ENCODE measurements around the gene STRADA. TPM values are rescaled to one million over a fixed set of nuclear protein-coding genes. Genes with fewer than 3 reads are reported as not detected.

STRADA gene
- total RNA-seq, 1 experiment from 2014 or later: 18.1 TPM

DNA sequence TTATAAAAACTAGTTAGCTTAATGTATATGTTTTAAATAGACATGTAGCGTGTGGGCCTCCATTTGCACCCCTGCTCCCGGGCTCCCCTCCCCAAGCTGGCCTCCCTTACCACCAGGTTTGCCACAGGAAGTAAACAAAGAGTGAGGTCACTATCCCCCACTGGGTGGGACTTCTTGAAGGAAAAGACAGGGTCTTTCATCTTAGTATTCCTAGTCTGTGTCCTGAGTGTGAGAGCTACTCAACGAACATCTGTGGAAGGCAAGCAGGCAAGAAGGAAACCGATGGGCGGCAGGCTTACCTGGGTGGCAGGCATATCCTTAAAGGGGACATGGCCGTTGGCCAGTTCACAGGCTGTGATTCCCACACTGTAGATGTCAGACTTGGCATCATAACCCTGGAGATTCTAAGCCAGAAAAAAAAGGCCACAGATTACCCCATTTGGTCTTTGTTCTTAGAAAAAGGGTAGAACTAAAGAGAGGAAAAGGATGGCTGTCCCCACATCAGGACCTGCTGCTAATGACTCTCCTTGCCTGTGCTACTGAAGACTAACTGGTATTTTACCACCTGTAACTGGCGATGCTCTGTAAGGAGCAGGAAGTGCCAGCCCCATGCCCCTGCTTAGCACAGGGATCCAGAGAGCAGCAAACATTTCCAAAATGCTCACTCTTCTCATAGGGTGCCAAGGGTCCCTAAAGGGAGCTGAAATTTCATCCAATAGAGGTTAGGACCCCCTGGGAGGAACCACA lies 35.1 kb downstream of the STRADA start:
- H3K4me1 Mint-ChIP-seq (ENCODE audit: low read depth, unreplicated experiment): no peaks in the 10 kb centered on the region
- intact Hi-C loops (cut with micrococcal nuclease; ENCODE audit: unreplicated experiment): no loop called here
- no peak overlapping the region for H3K4me3 Mint-ChIP-seq (ENCODE audit: low read depth, unreplicated experiment)
- H3K36me3 Mint-ChIP-seq (ENCODE audit: insufficient read depth, unreplicated experiment): no peaks in the 10 kb centered on the region
- BruUV-seq (replicated peaks): no TSS peak
- DNase-seq: no peak
- H3K27me3 Mint-ChIP-seq (ENCODE audit: unreplicated experiment): no peaks in the 10 kb centered on the region
- CTCF ChIA-PET: no interaction called here
- H3K27ac Mint-ChIP-seq (ENCODE audit: unreplicated experiment): no peak overlapping the region
- TF ChIP-seq, protein P1, sequence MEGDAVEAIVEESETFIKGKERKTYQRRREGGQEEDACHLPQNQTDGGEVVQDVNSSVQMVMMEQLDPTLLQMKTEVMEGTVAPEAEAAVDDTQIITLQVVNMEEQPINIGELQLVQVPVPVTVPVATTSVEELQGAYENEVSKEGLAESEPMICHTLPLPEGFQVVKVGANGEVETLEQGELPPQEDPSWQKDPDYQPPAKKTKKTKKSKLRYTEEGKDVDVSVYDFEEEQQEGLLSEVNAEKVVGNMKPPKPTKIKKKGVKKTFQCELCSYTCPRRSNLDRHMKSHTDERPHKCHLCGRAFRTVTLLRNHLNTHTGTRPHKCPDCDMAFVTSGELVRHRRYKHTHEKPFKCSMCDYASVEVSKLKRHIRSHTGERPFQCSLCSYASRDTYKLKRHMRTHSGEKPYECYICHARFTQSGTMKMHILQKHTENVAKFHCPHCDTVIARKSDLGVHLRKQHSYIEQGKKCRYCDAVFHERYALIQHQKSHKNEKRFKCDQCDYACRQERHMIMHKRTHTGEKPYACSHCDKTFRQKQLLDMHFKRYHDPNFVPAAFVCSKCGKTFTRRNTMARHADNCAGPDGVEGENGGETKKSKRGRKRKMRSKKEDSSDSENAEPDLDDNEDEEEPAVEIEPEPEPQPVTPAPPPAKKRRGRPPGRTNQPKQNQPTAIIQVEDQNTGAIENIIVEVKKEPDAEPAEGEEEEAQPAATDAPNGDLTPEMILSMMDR (IDR thresholded peaks at IDR 0.05; ENCODE audit: unreplicated experiment): no peak
- H3K9me3 Mint-ChIP-seq (ENCODE audit: low read depth, unreplicated experiment): no peaks in the 10 kb centered on the region

DNA sequence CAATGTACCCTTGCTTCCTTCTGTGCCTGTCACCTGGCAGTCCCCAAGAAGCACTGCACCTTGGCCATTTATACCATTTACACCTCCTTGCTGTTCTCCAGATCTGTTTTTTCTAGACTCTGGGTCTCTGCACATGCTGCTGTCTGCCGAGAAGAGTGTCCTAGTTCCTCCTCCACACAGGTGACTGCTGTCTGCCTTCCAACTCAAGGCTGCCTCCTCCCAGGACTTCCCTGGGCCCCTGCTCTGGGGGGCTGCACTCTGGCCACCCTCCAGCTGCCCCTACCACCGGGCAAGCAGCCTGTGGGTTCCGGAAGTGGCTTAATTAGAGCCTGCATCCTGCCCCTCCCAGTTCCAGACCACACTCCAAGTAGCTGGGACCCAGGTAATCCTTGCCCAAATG lies 35.9 kb downstream of the STRADA start:
- no TSS peak for BruUV-seq (replicated peaks)
- CTCF ChIA-PET: no interaction called here
- H3K27ac Mint-ChIP-seq (ENCODE audit: unreplicated experiment): no peak overlapping the region

DNA sequence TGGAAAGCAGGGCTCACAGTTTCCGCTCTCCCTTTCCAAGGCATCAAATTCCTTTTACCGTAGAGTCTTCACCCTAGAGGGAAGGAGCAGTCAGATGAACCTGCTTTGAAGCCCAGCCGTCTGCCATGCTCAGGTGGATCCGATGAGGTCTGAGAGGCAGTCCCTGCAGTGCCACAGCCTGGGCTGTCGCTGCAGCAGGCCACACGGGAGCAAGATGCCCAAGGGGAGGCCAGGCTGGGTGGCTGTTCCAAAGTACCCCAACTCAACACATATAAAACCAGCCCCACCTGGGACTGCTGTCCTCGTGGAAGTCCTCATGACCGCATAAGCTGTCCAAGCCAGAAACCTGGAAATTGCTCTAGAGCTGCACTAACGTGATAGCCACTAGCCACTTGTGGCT lies 36.8 kb downstream of the STRADA start:
- Mint-ChIP-seq H3K27me3 (ENCODE audit: unreplicated experiment) (no peaks in the 10 kb centered on the region), H3K9me3 (ENCODE audit: low read depth, unreplicated experiment) (no peaks in the 10 kb centered on the region), H3K36me3 (ENCODE audit: insufficient read depth, unreplicated experiment) (no peaks in the 10 kb centered on the region), H3K4me1 (ENCODE audit: low read depth, unreplicated experiment) (no peaks in the 10 kb centered on the region), H3K27ac (ENCODE audit: unreplicated experiment) (no peak overlapping the region), H3K4me3 (ENCODE audit: low read depth, unreplicated experiment) (no peak overlapping the region)
- CTCF ChIA-PET: no interaction called here
- no peak for DNase-seq
- intact Hi-C loops (cut with micrococcal nuclease; ENCODE audit: unreplicated experiment): no loop called here
- no TSS peak for BruUV-seq (replicated peaks)
- TF ChIP-seq, protein P1 (IDR thresholded peaks at IDR 0.05; ENCODE audit: unreplicated experiment): no peak

More for the DNA sequence above, 35.9 kb downstream of the STRADA start:
- intact Hi-C loops (cut with micrococcal nuclease; ENCODE audit: unreplicated experiment): no loop called here
- H3K4me3 Mint-ChIP-seq (ENCODE audit: low read depth, unreplicated experiment): no peak overlapping the region
- TF ChIP-seq, protein P1 (IDR thresholded peaks at IDR 0.05; ENCODE audit: unreplicated experiment): no peak
- H3K27me3 Mint-ChIP-seq (ENCODE audit: unreplicated experiment): no peaks in the 10 kb centered on the region
- no peaks in the 10 kb centered on the region for H3K36me3 Mint-ChIP-seq (ENCODE audit: insufficient read depth, unreplicated experiment)
- no peak for DNase-seq
- H3K9me3 Mint-ChIP-seq (ENCODE audit: low read depth, unreplicated experiment): no peaks in the 10 kb centered on the region
- H3K4me1 Mint-ChIP-seq (ENCODE audit: low read depth, unreplicated experiment): no peaks in the 10 kb centered on the region

DNA sequence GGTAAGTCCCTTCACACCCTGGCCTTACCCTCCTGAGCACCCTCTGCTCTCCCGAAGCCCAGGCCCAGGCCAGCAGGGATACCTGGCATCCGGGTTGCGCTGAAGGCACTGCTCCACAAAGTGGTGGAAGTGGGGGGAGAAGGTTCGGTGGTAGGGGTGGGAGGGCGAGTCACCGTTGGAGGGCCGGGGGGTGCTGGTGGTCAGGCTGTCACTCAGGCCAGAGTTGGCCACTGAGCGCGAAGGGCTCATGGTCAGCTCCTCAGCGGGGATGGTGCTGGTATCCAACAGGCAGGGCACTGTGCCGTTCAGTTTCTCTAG lies 37.4 kb downstream of the STRADA start:
- intact Hi-C loops (cut with micrococcal nuclease; ENCODE audit: unreplicated experiment): no loop called here
- no peaks in the 10 kb centered on the region for H3K4me1 Mint-ChIP-seq (ENCODE audit: low read depth, unreplicated experiment)

More for the DNA sequence above, 37.4 kb downstream of the STRADA start:
- no peak for DNase-seq
- TF ChIP-seq, protein P1 (IDR thresholded peaks at IDR 0.05; ENCODE audit: unreplicated experiment): no peak
- H3K27me3 Mint-ChIP-seq (ENCODE audit: unreplicated experiment): no peaks in the 10 kb centered on the region
- H3K36me3 Mint-ChIP-seq (ENCODE audit: insufficient read depth, unreplicated experiment): peaks cover 2% of the 10 kb centered on the region
- CTCF ChIA-PET: no interaction called here
- no peak overlapping the region for H3K27ac Mint-ChIP-seq (ENCODE audit: unreplicated experiment)
- no peaks in the 10 kb centered on the region for H3K9me3 Mint-ChIP-seq (ENCODE audit: low read depth, unreplicated experiment)
- H3K4me3 Mint-ChIP-seq (ENCODE audit: low read depth, unreplicated experiment): no peak overlapping the region
- BruUV-seq (replicated peaks): no TSS peak

All from Calu3 (cell line).